Posterior vena cava (tissue), 2 donors: ENCODE data around the gene EHHADH. TPM values are rescaled to one million over a fixed set of nuclear protein-coding genes. Genes with fewer than 3 reads are reported as not detected.

Source experiments
- DNase-seq: peaks from one replicate; pipeline ENCODE4 v3.0.0-alpha.2; 2020; ENCODE audit warnings: low spot score
- intact Hi-C, 2 donors: fragments of 100-400 bp; cut with DNase I; formaldehyde crosslinking; loops; one replicate each; pipeline versions ENCODE4 v1.14.1 to v1.14.2; 2022 to 2023
- total RNA-seq, 2 donors: library from RNA; stranded (reverse); fragmentation: NEBNext Ultra II Directional; extraction: Animal tissue kit (Norgen Biotek cat#: 25700); gene quantifications; one replicate each; pipeline ENCODE4 v1.2.1, GENCODE V29; 2021
- donor health status: DM: yes; HTN: yes; CAD: no.
- donor health status: DM: yes; HTN: yes; CAD: no.

The EHHADH gene
- total RNA-seq, 2 donors from 2014 or later: 3.1 to 4.1 TPM

DNA sequence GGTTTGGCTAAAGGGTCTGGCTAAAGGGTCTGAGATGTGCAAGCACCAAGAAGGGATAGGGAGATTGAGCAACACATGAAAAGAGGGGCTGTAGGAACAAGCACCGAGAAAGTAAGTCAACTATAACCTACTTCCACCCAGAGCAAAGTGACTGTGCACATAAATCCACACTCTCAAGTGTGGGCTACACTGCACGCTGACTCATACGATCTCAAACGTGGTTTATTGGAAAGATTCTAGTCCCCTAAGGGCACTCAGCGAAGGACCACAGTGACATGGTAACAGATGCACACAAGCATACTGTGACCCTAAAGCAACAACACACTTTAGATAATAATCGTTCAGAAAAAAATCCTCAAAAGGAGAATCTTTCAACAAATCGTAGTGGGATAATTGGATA lies 48.0 kb downstream of the EHHADH start:
- DNase-seq: no peak
- intact Hi-C loops: no loop called here

- DNase-seq: no peak
- intact Hi-C loops: no loop called here
Observed at GRCh38 chr3:185204894-185205293, 49.0 kb downstream of the EHHADH start.

DNA sequence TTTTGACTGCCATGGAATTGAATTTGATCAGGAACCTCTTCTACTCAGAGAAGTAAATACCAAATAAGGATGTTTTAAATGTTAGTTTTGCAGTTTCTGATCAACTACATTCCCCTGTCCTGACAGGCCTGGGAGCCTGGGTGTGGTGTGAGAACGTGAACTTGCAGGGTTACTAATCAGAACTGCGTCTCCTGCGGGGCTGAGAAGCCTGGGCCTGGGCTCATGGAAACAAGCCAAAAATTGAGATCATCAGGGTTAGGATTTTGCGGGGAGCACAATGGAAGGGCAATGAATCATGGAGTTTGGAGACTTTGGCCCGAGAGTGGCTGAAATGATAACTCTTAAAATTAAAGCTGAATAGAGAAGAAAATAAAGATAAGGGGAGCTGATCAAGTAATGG lies 53.2 kb downstream of the EHHADH start:
- no peak for DNase-seq

GRCh38 chr3:185199671-185200070 lies 54.2 kb downstream of the EHHADH start:
- intact Hi-C loops: no loop called here
- no peak for DNase-seq

More for the DNA sequence above, 53.2 kb downstream of the EHHADH start:
- intact Hi-C loops: no loop called here

GRCh38 chr3:185199206-185199605 lies 54.6 kb downstream of the EHHADH start:
- DNase-seq: no peak
- intact Hi-C loops: no loop called here

- intact Hi-C loops: no loop called here
- no peak for DNase-seq
Observed at GRCh38 chr3:185197068-185197467, 56.8 kb downstream of the EHHADH start.

DNA sequence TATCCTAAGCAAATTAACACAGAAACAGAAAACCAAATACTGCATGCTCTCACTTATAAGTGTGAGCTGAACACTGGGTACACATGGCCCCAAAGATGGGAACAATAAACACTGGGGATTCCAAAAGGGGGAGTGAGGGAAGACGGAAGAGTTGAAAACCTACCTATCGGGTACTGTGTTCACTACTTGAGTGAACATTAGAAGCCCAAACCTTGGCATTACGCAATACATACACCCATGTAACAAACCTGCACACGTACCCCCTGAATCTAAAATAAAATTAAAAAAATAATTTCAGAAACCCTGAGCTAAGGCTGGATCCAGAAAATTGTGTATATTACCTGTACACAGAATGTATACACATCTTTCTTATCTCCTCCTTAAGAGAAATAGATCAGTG lies 58.2 kb downstream of the EHHADH start:
- intact Hi-C loops: no loop called here
- DNase-seq: no peak

DNA sequence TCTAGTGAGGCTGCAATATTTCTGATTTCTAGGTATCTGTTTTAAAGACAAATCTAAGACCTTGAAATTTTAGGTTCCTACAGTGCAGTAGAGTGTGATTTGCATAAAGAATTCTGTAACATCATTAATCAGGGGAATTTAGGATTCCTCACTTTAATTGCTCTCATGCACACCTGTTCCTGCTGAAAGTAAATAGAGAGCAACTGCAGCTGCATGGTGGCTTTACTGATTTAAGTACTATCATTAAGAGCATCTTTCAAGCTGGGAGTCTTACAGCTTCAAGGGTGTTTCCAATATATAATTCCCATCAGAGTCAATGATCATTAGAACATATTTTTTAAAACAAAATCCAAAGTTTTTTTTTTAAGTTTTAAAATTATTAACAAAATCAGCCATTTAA lies 65.0 kb downstream of the EHHADH start:
- intact Hi-C loops: loop anchor here in 1 of 2 donors (10.0 kb wide), 1 partner anchor 304 kb away; no protein-coding TSS in a partner anchor
- no peak for DNase-seq

- intact Hi-C loops: loop anchor here in 1 of 2 donors (10.0 kb wide), 1 partner anchor 303 kb away; no protein-coding TSS in a partner anchor
Observed at GRCh38 chr3:185187391-185187790, 66.5 kb downstream of the EHHADH start.

GRCh38 chr3:185176750-185177359 lies 77.0 kb downstream of the EHHADH start:
- DNase-seq: no peak
- intact Hi-C loops: loop anchor here in 1 of 2 donors (5.0 kb wide), 1 partner anchor 305 kb away; no protein-coding TSS in a partner anchor

More at GRCh38 chr3:185187391-185187790, 66.5 kb downstream of the EHHADH start:
- DNase-seq: no peak

GRCh38 chr3:185175370-185175987 lies 78.4 kb downstream of the EHHADH start:
- no peak for DNase-seq
- intact Hi-C loops: loop anchor here in 1 of 2 donors (5.0 kb wide), 1 partner anchor 303 kb away; no protein-coding TSS in a partner anchor

GRCh38 chr3:185172086-185173049 lies 81.5 kb downstream of the EHHADH start:
- intact Hi-C loops: no loop called here
- no peak for DNase-seq

GRCh38 chr3:185164428-185165217 lies 89.2 kb downstream of the EHHADH start:
- no peak for DNase-seq
- intact Hi-C loops: loop anchor here in 1 of 2 donors (5.0 kb wide), 1 partner anchor 1643 kb away; the partner anchor contains the start of gene RFC4

- DNase-seq: no peak
- intact Hi-C loops: loop anchor here in 1 of 2 donors (5.0 kb wide), 1 partner anchor 1645 kb away; the partner anchor contains the start of gene RFC4
Observed at GRCh38 chr3:185162634-185163033, 91.2 kb downstream of the EHHADH start.

DNA sequence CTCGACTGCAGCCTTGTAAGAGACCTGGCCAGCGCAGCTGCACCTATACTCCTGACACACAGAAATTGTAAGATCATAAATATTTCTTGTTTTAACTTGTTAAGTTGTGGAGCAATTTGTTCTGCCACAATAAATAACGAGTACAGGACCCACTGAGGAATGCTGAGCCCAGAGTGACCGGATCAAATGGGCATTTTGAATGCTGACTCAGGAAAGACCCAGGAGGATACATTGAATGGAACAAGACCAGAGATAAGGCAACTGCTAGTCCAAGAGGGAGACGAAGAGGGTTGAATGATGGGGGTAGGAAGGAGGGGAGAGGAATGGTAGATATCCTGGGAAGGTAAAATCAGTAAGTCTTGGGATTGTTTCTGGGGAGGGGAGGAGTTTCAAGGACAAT lies 92.1 kb downstream of the EHHADH start:
- no peak for DNase-seq
- intact Hi-C loops: loop anchor here in 1 of 2 donors (5.0 kb wide), 1 partner anchor 1646 kb away; the partner anchor contains the start of gene RFC4

GRCh38 chr3:185157347-185157746 lies 96.5 kb downstream of the EHHADH start:
- DNase-seq: no peak
- intact Hi-C loops: no loop called here

GRCh38 chr3:185155678-185156077 lies 98.2 kb downstream of the EHHADH start:
- intact Hi-C loops: no loop called here
- DNase-seq: no peak

GRCh38 chr3:185153861-185154629 lies 99.8 kb downstream of the EHHADH start:
- intact Hi-C loops: no loop called here
- DNase-seq: no peak
